PC-3 (cell line): ENCODE results near the gene RALGDS. TPM values are rescaled to one million over a fixed set of nuclear protein-coding genes. Genes with fewer than 3 reads are reported as not detected.

ENCODE experiments used
- ATAC-seq: fragments of 200-7000 bp; cut with Tn5 transposase; 2 replicates; pipeline ENCODE4 v1.9.1; 2020; ENCODE audit warnings: mild to moderate bottlenecking, moderate library complexity
- BruUV-seq: library from RNA; stranded (reverse); fragments of 400-500 nt; replicated peaks from 2 replicates; lab custom pipeline; 2021; lab: Mats Ljungman, UMichigan
- CTCF ChIA-PET: fragments of 300-600 bp; sonication (Branson Sonifier 250); formaldehyde crosslinking; loops from one replicate; lab custom pipeline; 2022; ENCODE audit warnings: antibody characterized with exemption; lab: Charles Lee
- POLR2A ChIA-PET: fragments of 300-600 bp; sonication (Branson Sonifier 250); formaldehyde crosslinking; loops from one replicate; lab custom pipeline; 2022; ENCODE audit warnings: antibody characterized with exemption; ENCODE audit not compliant: unreplicated experiment; lab: Charles Lee
- DNase-seq: peaks from one replicate; pipeline ENCODE4 v3.0.0-alpha.2; 2015
- H2AFZ ChIP-seq: fragments of 300-600 bp; sonication (generic); 2 replicates; pipeline ENCODE4 v1.6.0; 2016; ENCODE audit warnings: antibody characterized with exemption, low read length
- H3F3A ChIP-seq: fragments of 300-600 bp; sonication (generic); one replicate; pipeline ENCODE4 v1.6.0; 2017; ENCODE audit warnings: antibody characterized with exemption, low read length, control low read depth, mild to moderate bottlenecking; ENCODE audit not compliant: unreplicated experiment
- H3K27ac ChIP-seq: fragments of 300-600 bp; sonication (generic); 2 replicates; pipeline ENCODE4 v1.5.1; 2016; ENCODE audit warnings: mild to moderate bottlenecking, low read length
- H3K27me3 ChIP-seq: fragments of 300-600 bp; sonication (generic); 2 replicates; pipeline ENCODE4 v1.6.1; 2016; ENCODE audit warnings: low read length, mixed read lengths
- H3K36me3 ChIP-seq: fragments of 300-600 bp; sonication (generic); 2 replicates; pipeline ENCODE4 v1.6.1; 2016; ENCODE audit warnings: low read depth, mixed run types, low read length, mixed read lengths
- H3K4me1 ChIP-seq: fragments of 300-600 bp; sonication (generic); 2 replicates; pipeline ENCODE4 v1.5.1; 2016; ENCODE audit warnings: low read length; ENCODE audit not compliant: insufficient read depth
- H3K4me2 ChIP-seq: fragments of 300-600 bp; sonication (generic); 2 replicates; pipeline ENCODE4 v1.6.0; 2016; ENCODE audit warnings: low read length
- H3K4me3 ChIP-seq: fragments of 300-600 bp; sonication (generic); 2 replicates; pipeline ENCODE4 v1.5.1; 2016; ENCODE audit warnings: mild to moderate bottlenecking, low read length, mixed read lengths
- H3K79me2 ChIP-seq: fragments of 300-600 bp; sonication (generic); 2 replicates; pipeline ENCODE4 v1.6.1; 2017; ENCODE audit warnings: low read length, mixed read lengths
- H3K9ac ChIP-seq: fragments of 300-600 bp; sonication (generic); 2 replicates; pipeline ENCODE4 v1.6.0; 2016; ENCODE audit warnings: mild to moderate bottlenecking, low read length
- H3K9me2 ChIP-seq: fragments of 300-600 bp; sonication (generic); replicated peaks from 2 replicates; pipeline ENCODE4 v1.6.1; 2016; ENCODE audit warnings: mixed run types, low read length, mixed read lengths
- H3K9me3 ChIP-seq: fragments of 300-600 bp; sonication (generic); 2 replicates; pipeline ENCODE4 v1.6.1; 2016; ENCODE audit warnings: low read length, mixed read lengths
- H4K20me1 ChIP-seq: fragments of 300-600 bp; sonication (generic); 2 replicates; pipeline ENCODE4 v1.6.1; 2016; ENCODE audit warnings: low read length, mixed read lengths
- EZH2 ChIP-seq: fragments of 300-600 bp; sonication (generic); IDR thresholded peaks from one replicate; pipeline ENCODE4 v1.6.1; 2017; ENCODE audit warnings: antibody characterized with exemption, mild to moderate bottlenecking, low read length; ENCODE audit not compliant: unreplicated experiment
- EZH2phosphoT487 ChIP-seq: fragments of 300-600 bp; sonication (generic); IDR thresholded peaks from 2 replicates; pipeline ENCODE4 v1.6.1; 2018; ENCODE audit warnings: mild to moderate bottlenecking, antibody characterized with exemption, low read length, borderline replicate concordance
- intact Hi-C: fragments of 100-400 bp; cut with micrococcal nuclease; formaldehyde crosslinking; loops from 2 replicates; pipeline ENCODE4 v1.9.0; 2023
- total RNA-seq: library from RNA; depleted of rRNA; stranded (reverse); fragments of >200 nt; gene quantifications from 2 replicates; pipeline ENCODE4 v1.2.3, GENCODE V29; 2014
- TF ChIP-seq, protein P1 (sequence below): fragments of 300-600 bp; sonication (generic); conservative IDR thresholded peaks from 2 replicates; pipeline ENCODE4 v1.5.1; 2017; ENCODE audit warnings: antibody characterized with exemption, low read depth, mild to moderate bottlenecking, low read length

RALGDS gene
- total RNA-seq, 1 experiment from 2014 or later, result 32.2 TPM

DNA sequence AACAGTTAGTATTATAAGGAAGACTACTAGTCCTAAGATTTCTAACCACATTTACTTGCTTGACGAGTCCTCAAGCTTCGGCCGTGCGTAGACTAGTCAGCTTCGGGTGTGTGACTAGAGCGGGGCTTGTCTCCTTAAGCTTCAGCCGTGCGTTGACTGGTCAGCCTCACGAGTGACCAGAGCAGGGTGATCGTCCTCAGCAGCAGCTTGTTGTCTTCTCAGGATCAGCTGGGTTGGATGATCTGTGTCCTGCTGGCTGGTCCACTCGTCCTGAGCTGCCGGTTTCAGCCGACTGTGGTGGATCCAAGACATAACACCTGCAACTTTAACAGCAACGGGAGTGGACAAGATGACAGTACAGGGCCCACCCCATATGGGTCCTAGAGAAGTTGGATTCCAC is 42.6 kb downstream of the RALGDS start:
- ChIA-PET POLR2A (no interaction called here), CTCF (no interaction called here)
- Histone ChIP-seq H3K4me3 (no peak overlapping the region), H3K4me1 (no peaks in the 10 kb centered on the region), H3K9ac (no peak overlapping the region), H3K9me2 (no peaks in the 10 kb centered on the region), H3K27ac (no peak overlapping the region), H3K27me3 (no peaks in the 10 kb centered on the region), H4K20me1 (no peaks in the 10 kb centered on the region), H3K9me3 (no peaks in the 10 kb centered on the region), H3K4me2 (no peak overlapping the region), H2AFZ (no peak overlapping the region), H3K79me2 (no peaks in the 10 kb centered on the region), H3K36me3 (no peaks in the 10 kb centered on the region), H3F3A (no peaks in the 10 kb centered on the region)
- intact Hi-C loops, result no loop called here
- BruUV-seq, result no TSS peak
- TF ChIP-seq EZH2 (no peak), EZH2phosphoT487 (no peak)
- TF ChIP-seq, protein P1, sequence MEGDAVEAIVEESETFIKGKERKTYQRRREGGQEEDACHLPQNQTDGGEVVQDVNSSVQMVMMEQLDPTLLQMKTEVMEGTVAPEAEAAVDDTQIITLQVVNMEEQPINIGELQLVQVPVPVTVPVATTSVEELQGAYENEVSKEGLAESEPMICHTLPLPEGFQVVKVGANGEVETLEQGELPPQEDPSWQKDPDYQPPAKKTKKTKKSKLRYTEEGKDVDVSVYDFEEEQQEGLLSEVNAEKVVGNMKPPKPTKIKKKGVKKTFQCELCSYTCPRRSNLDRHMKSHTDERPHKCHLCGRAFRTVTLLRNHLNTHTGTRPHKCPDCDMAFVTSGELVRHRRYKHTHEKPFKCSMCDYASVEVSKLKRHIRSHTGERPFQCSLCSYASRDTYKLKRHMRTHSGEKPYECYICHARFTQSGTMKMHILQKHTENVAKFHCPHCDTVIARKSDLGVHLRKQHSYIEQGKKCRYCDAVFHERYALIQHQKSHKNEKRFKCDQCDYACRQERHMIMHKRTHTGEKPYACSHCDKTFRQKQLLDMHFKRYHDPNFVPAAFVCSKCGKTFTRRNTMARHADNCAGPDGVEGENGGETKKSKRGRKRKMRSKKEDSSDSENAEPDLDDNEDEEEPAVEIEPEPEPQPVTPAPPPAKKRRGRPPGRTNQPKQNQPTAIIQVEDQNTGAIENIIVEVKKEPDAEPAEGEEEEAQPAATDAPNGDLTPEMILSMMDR, result no peak
- no peak for ATAC-seq
- no peak for DNase-seq

DNA sequence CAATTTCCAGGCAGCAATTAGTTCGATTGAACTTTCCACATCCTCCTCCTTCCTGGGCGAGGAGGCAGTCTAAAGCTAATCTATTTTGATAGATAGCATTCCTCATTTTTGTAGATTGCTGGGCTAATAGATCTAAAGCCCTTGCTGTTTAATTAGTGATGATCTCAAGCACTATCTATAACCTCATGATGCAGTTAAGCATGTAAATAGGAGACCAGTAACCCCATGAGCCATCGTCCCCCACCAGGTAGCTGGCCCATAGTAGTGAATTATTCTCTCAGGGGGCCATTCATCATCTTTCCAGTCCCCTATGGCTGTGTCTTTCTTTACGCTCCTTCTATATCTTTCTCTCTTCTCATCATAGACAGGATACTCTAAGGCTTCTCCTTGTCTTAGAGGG is 44.3 kb downstream of the RALGDS start:
- Histone ChIP-seq H4K20me1 (no peaks in the 10 kb centered on the region), H3K4me3 (no peak overlapping the region), H3K9me3 (no peaks in the 10 kb centered on the region), H3K4me2 (no peak overlapping the region), H3K4me1 (no peaks in the 10 kb centered on the region), H3K27me3 (no peaks in the 10 kb centered on the region), H3K79me2 (no peaks in the 10 kb centered on the region), H3K9me2 (no peaks in the 10 kb centered on the region), H3K27ac (no peak overlapping the region), H3F3A (no peaks in the 10 kb centered on the region), H3K9ac (no peak overlapping the region), H2AFZ (no peak overlapping the region), H3K36me3 (no peaks in the 10 kb centered on the region)
- ChIA-PET POLR2A (no interaction called here), CTCF (no interaction called here)
- intact Hi-C loops, result no loop called here
- ATAC-seq (no peak), DNase-seq (no peak)
- TF ChIP-seq EZH2 (no peak), EZH2phosphoT487 (no peak)
- TF ChIP-seq, protein P1, result no peak
- BruUV-seq, result no TSS peak

DNA sequence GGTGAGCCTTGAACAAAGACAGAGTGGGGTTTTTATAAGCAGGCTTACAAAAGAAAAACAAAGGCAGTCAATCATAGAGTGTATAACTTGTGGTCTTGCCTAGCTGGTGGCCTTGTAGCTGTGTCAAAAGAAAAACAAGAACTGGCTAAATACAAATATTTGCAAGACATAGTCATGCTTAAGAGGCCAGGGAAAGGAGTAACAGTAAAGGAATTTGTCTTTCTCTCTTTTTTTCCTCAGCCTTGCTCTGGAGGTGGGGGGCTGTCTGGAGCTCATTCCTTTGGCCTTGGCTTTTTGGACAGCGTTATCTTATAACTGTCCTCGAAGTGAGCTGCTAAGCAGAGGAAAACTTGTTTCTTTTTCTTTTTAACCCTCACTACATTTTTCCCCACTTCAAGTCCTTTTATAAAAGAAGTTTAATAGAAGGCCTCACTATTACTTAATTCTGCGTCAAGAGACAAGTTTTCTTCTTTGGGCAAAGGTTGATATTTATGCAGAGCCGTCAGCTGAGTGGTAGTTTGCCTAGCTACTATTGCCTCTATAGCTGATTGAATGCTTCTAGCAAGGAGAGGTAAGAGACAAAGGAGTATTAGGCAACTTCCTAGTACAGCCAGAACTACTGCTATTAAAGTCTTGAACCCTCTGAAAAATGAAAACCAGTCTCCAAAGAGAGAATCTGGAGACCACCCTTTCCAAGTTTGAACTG is 45.0 kb downstream of the RALGDS start:
- ChIA-PET POLR2A (no interaction called here), CTCF (no interaction called here)
- Histone ChIP-seq H3K4me1 (no peaks in the 10 kb centered on the region), H3K36me3 (no peaks in the 10 kb centered on the region), H4K20me1 (no peaks in the 10 kb centered on the region), H3K79me2 (no peaks in the 10 kb centered on the region), H3F3A (no peaks in the 10 kb centered on the region), H2AFZ (no peak overlapping the region), H3K27ac (no peak overlapping the region), H3K4me3 (no peak overlapping the region), H3K9me3 (no peaks in the 10 kb centered on the region), H3K9me2 (no peaks in the 10 kb centered on the region), H3K27me3 (no peaks in the 10 kb centered on the region), H3K4me2 (no peak overlapping the region), H3K9ac (no peak overlapping the region)
- ATAC-seq (peak; percentile 45; the same call in 1 of the 2 replicates), DNase-seq (peak; percentile 27)
- TF ChIP-seq, protein P1, result no peak
- TF ChIP-seq EZH2 (no peak), EZH2phosphoT487 (no peak)
- BruUV-seq, result no TSS peak
- intact Hi-C loops, result no loop called here
